GM18507 (cell line): ENCODE measurements around the gene CSTB.
A peak's percentile ranks its signal among the peaks of the same experiment; 100 is the strongest.

Experiments used
- DNase-seq: peaks from one replicate; pipeline ENCODE4 v3.0.0; 2011; ENCODE audit warnings: low read depth; ENCODE audit not compliant: insufficient read length; ENCODE audit errors: extremely low spot score
- FAIRE-seq: peaks from 2 replicates; lab custom pipeline; 2011; peaks lifted over from hg19 to GRCh38; lab: Jason Lieb, UNC

The CSTB gene

DNA sequence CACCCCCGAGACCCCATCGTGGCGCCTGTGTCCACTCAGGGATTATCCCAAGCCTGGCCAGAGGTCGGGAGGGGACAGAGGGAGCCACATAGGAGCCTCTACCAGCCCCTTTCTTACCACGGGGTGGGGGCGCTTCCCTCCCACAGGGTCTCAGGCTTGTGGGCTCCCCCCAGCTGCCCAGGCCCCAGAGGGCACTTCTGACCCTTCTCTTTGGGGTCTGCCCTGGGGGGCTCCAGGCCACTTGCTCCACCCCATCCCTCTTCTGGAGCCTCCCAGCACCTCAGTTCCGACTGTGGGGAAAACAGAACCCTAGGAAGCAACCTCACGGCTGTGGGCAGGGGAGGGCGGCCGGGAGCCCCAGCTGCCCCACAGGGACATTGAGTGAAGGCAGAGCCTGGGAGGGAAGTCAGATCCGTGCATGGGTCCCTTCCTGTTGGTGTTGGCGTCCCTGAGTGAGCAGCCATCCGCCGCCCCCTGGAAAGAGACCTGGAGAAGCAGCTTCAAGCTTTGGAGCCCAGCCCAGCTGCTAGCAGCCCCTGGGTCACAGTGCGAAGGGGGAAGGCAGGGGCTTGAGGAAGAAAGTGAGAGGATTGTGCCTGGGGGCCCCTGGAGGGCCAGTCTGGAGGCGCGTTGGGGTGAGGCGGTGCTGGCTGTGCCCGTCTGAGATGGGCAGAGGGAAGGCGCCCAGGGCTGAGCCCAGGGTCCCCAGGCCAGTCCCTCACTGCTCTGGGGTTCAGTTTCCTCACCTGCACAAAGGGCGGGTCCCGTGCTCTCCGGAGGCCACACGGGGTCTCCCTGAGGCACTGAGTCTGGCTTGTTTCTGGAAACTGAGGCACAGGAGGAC, 35.4 kb upstream of the CSTB start:
- no peak for DNase-seq
- FAIRE-seq, result no peak

DNA sequence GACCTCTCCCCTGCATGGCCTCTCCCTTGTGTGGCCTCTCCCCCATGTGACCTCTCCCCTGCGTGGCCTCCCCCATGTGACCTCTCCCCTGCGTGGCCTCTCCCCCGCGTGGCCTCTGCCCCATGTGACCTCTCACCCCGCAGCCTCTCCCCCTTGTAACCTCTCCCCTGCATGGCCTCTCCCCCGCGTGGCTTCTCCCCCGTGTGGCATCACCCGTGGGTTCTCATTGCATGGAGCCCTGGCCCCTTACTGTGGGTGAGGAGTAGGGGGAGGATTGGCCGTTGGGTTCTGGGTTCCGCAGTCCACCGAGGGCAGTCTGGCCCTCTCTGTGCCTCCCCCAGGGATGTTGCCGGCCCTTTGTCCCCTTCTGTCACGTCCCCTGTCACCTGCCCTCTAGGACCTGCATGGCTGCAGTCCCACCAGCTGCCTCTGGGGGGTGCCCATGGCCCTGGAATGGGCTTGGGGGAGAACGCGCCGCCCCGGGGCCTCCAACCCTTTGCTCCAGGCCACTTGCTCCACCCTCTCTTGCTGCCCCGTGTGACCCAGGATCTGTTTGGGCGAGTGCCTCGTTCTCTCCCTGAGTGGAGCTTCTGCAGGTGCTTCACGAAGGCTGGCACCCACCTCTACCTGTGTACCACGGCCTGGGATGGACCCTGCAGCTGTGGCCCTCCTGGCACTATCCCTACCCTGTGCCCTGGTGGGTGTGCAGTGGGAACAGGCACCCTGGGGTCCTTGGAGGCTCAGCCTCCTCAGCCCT, 34.6 kb upstream of the CSTB start:
- FAIRE-seq, result peak; percentile 74

DNA sequence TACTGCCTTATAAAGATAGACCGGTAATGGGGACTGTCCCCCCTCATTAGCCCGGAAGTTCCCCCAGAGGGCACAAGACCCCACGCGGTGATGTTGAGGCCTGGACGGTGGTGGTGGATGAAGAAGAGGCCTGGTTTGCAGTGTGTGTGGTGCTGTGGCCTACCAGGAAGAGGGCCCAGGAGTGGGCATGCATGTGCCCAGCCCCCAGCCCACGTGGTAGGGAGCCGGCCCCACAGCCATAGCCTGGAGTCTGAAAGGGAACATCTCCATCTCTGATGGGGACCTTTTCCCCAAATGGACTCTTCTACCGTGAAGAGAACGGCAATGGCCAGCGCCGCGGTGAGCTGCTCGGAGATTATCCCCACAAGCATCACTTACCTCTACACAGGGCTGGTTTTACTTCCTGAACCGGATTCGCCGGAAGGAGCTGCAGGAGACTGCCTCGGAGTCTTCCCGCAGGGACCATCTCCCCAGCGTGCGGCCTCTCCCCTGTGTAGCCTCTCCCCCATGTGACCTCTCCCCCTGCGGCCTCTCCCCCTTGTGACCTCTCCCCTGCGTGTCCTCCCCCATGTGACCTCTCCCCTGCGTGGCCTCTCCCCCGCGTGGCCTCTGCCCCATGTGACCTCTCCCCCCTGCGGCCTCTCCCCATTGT, 33.9 kb upstream of the CSTB start:
- no peak for FAIRE-seq
- no peak for DNase-seq

More for the DNA sequence above, 34.6 kb upstream of the CSTB start:
- peak; percentile 86 for DNase-seq

DNA sequence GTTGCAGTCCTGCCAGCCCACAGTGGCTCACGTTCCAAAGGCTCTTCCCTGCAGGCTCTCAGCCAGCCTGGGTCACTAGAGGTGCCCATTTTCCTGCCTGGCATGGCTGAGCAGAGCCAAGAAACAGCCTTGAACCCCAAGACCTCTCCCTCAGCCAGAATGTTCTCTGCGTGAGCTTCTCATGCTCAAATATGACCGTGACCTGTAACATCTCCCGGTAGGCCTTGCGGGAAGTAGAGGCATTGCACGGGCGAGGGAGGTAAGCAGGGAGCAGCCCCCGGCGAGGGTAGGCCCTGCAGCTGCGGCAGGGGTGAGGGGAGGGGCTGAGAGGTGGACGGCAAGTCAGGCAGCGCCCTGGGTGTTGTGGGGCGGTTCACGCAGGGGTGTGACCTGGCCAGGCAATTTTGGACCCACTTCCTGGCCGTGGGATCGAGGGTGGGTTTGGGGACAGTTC, 33.3 kb upstream of the CSTB start:
- no peak for DNase-seq
- no peak for FAIRE-seq

DNA sequence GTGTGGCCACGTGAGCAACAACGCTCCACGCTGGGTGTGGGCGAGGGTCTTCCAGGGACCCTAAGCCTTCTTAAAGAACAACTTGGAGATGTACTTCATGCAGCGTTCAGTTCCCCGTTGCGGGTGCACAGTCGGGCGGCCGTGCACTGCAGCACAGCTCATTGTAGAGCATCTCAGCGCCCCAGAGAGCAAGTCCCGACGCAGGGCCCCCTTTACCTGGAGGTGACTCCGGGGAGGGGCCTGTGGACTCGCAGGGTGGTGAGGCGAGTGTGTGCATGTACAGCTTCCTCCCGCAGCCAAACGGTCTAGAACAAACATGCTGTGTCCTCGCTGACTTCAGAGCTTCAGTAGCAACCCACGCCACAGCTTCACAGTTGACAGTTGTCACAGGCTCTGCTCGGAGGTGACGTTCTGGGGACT, 32.7 kb upstream of the CSTB start:
- DNase-seq (no peak), FAIRE-seq (no peak)

DNA sequence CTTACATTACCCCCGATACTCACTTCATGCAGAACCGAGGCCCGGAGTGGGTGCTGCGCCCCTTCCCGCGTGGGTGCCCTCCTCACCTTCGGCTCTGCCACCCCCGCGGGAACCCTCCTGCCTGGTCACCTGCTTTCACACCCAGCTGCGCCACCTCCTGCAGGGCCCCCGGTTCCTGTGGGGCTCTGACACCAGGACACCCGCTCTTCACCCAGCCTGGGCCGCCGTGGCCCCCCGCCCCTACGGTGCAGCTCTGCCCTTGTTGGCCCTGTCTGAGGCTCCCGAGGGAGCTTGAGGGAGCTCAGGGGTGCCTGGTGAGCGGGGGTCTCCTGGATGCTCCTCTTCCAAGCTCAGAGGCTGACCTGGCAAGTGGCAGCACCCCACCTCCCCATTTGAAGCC, 32.3 kb upstream of the CSTB start:
- DNase-seq (no peak), FAIRE-seq (no peak)

DNA sequence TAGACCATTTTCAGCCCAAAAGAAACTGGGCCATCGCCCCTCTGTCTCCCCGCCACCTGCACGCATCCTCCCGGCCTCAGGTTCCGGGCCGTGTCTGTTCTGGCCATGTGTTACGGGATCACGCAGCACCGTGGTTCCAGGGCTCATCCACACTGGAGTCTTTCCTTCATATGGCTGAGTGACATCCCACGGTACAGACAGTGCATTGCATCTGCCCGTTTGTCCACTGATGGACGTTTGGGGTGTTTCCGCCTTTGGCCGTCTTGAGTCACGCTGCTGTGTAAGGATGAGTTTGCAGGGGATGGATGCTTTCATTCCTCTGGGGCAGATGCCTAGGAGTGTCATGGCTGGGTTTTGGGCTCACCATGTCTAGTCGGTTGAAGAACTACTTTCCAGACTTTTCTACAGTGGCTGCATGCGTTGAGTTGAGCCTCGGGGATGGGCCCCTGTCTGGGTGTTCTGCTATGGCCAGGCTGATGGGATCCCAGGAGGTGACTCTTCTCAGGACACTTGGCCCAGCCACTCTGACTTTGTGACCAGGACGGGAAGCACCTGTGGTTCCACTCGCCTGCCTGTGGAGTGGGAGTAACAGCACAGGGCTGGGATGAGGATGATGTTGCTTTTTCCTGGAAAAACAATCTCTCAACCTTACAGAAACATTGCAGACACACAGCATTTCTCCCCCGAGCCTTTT, 30.1 kb upstream of the CSTB start:
- DNase-seq (no peak), FAIRE-seq (no peak)

DNA sequence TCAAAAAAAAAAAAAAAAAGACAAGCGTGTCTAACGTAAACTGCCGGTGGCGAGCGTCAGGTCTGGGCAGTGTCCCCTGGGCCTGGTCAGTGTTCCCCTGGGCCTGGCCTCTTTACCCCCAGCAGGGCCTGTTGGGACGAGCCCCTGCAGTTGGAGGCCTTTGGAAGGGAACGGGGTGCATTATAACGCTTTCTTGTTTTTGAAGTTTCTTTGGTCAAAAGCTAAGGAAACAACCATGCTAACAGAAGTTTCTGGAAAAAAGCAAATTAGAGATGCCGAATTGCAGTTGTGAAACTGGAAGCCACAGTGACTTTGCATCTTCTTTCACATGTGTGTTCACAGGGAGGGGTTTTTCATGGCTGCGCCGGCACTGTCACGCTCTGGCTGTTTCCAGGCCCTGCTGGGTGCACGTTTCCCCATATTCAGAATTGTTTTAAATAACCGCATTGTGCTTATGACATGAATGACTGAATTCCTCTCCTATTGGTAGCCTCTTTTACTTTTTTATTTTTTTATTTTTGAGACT, 29.2 kb upstream of the CSTB start:
- FAIRE-seq, result peak; percentile 99
- DNase-seq, result peak; percentile 89

DNA sequence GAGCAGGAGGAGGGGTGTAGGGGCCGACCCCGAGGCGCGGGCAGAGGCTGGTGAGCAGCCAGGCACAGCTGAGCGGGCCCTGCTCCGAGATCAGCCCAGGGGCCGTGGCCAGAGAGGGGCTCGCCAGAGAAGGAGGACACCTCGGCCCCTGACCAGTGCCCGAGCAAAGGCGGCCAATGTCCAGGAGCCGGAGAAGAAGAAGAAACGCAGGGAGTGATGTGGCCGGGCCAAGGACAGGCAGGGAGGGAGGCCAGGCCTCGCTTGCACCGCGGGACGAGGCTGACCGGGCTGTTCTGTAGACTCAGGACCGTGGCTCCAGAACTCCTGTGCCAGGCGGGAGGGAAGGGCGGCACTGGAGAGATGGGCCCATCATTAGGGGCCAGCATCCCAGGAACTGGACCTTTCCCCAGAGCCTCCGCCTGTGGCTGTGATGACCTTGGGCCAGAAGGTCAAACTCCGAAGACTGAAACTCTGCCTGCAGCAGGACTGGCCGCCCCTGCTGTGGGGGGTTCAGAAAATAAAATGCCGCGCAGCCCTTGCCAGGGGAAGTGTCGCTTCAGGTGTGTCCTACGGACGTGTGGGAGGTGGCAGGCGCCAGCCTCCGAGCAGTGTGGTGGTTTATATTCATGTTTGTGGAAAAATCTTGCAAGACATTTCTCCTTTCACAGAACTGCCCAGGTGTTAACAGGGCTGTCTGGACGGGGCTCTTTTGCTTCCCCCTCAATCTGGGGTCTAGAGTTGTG, 27.6 kb upstream of the CSTB start:
- no peak for FAIRE-seq
- DNase-seq, result no peak

DNA sequence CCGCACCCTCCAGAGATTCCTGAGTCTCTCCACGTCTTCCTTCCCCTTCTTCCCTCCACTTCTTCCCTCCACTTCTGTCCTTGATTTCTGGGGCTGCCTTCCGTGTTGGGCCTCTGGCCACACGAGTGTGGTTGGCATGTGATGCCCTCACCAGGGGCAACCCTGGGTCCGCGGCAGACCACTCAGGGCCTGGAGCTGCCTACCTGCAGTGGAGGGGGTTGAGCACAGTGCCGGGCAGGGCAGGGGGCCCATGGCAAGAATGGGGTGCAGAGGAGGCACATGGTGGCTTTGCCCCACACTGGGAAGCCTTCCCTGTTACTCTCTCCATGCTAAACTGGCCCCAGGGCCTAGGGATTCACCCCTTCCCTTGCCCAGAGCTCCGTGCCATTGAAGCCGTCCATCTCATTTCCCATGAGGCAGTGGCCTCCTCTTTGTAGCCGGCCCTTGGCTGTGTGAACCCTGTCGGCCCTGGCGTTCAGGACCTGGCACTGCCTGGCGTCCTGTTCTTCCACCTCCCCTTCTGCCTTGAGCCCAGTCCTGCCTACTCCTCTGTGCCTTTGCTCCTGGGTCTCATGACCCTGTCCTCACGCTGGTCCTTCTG, 26.7 kb upstream of the CSTB start:
- no peak for DNase-seq
- no peak for FAIRE-seq

DNA sequence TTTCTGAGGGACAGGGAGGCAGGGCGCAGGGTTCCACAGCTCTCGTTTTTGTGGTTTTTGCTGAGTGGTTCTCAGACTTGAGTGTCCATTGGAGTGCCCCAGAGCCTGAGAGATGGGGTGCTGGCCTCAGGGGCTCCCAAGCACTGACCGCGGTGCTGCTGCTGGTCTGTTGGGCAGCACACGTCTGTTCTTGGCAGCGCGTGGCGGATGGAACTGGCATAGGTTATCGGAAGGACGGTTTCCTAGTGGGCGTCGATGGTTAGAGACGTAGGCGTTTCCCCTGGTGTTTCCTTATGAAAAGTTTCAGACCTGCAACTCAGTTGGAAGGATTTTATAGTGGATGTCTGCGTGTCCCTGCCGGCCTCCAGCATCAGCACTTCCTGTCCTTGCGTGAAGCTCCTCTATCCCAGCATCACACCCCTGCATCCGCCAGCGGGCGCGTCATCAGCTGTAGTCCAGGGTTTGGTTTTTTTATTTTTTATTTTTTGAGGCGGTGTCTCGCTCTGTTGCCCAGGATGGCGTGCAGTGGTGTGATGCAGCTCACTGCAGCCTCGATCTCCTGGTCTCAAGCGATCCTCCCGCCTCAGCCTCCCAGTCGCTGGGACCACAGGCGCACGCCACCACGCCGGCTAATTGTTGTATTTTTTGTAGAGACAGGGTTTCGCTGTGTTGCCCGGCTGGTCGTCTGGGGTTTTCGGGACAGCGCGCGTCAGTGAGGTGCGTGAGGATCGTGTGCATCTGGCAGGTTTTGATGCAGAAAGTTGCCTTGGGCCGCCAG, 25.1 kb upstream of the CSTB start:
- DNase-seq (no peak), FAIRE-seq (no peak)

DNA sequence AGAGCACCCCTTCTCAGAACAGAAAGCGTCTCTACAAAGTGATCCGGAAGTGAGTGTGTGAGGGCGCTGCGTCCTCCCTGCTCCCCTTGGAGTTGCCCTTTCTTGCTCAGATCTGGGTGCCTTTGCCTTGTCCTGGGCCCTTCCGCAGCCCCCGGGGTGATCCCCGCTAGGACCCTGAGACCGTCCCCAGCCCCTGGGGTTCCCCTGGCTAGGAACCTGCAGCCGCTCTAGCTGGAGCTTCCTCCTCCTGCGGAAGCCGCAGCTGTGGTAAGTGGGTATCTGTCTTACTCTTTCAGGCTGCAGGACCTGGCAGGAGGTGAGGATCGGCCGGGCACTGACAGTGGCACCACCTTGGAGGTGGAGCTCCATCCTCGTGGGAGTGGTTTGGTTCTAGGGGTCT, 24.5 kb upstream of the CSTB start:
- no peak for FAIRE-seq
- no peak for DNase-seq

DNA sequence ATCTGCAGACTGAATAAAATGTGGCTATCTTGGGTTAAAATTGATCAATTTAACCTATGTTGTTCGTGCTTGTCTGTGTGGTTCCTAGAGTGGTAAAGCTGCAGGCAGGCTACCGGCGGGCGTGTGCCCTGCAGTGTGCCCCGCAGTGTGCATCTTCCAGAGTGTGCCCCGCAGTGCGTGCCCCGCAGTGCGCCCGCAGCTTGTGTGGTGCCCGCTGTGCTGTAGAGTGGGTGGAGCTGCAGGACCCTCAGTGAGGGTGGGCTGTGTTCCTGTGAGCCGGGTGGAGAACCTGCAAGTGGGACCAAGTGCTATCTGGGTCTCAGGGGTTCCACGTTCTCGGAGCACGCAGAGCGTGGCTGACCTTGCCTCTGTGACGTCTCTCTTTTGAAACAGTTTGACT, 24.0 kb upstream of the CSTB start:
- FAIRE-seq (no peak), DNase-seq (no peak)

DNA sequence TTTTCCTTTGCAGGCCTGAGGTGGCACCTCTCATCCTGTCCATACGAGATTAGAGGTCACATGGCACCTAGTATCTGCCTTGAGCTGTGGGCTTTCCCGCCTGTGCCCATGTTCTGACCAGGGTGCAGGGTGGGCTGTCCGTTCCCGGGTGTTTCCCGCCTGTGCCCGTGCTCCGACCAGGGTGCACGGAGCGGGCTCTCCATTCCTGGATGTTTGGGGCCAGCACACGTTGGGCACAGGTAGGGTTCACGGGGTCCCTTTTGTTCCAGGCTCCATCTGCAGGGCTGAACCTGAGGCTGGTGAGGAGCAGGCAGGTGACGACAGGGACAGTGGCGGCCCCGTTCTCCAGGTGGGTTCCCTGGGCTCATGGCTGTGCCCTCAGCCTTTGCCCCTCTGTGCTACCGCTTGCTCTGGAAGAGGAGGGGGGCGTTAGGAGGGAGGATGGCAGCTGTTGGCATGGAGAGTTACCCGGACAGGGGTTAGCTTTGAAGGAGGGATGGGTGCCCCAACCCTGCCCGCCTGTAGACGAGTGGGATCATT, 23.3 kb upstream of the CSTB start:
- DNase-seq (no peak), FAIRE-seq (no peak)

DNA sequence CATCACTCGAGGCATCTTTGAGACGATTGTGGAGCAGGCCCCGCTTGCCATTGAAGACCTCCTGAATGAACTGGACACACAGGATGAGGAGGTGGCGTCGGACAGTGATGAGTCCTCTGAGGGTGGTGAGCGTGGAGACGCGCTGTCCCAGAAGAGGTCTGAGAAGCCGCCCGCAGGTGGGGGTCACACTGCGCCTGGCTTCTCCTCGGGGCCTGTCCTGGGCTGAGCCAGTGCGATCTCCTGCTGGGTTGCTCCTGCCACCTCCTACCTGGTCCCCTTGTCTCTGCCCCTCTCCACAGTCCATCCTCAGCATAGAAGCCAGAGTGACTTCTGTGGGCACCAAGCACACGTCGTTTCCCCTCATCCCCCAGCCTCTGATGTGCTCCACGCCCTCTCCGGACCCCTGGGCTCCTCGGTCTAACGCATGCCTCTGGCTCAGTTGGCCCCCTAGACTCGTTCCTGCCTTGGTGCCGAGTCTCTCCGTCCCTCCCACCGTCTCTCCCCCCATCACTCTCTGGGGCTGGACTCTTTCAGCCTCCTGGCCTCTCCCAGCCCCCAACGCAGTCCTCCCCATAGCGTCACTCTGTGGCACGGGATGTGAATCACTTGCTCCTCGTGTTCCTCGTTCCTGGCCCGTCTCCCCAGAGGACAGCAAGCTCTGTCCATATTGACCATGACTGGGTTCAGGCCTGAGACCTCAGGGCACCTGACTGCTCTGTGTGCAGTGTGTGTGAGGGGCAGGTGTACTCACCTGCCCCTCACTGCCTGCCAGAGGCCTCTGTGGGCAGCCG, 22.0 kb upstream of the CSTB start:
- no peak for FAIRE-seq
- DNase-seq, result no peak

DNA sequence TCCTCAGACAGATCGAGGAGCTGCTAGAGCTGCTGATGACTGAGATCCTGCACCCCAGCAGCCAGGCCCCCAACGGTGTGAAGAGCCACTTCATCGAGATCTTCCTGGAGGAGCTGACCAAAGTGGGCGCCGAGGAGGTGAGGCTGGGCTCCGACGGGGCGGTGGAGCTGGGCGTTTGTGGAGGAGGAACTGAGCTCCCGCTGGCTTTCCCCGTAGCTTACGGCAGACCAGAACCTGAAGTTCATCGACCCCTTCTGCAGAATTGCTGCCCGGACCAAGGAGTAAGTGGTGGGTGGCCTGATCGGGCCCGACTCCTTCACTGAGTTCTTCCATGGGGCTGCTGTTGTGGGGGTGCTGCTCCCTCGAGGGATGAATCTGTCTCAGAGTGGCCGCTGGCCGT, 21.3 kb upstream of the CSTB start:
- DNase-seq (no peak), FAIRE-seq (no peak)

DNA sequence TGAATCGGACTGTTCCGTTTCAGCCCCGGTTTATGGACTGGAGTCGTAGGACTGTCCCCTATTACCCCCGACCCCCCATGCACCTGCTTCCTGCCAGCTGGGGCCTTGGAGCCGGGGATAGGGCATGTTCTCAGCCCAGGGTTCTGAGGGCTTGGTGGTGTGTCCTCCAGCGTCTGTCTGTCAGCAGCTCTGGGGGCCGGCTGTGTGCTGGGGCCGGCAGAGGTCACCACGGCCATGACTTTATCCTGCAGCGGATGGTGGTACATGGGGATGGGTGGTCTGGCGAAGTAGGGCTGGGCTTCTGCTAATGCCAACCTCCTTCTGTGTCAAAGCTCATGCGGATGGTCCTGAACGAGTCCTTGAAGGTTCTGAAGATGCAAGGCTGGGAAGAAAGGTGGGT, 18.7 kb upstream of the CSTB start:
- FAIRE-seq (no peak), DNase-seq (no peak)
